Subcutaneous adipose tissue (tissue), 4 donors: ENCODE data around the gene RNASET2. TPM values are rescaled to one million over a fixed set of nuclear protein-coding genes. Genes with fewer than 3 reads are reported as not detected.

ENCODE experiments used
- CTCF ChIP-seq: fragments of 450-650 bp; IDR thresholded peaks from one replicate; pipeline ENCODE4 v1.5.1; 2016; ENCODE audit warnings: low read depth, mild to moderate bottlenecking, control low read depth, antibody characterized with exemption, moderate library complexity
- total RNA-seq, 4 donors: library from RNA; depleted of rRNA; stranded (reverse); fragments of >200 nt; gene quantifications; one replicate each; pipeline ENCODE4 v1.1.0, GENCODE V29; 2016

RNASET2 gene
- total RNA-seq, 4 donors from 2014 or later, result 40.4 to 173 (median 77.0) TPM

GRCh38 chr6:166928644-166929541 is 27.5 kb downstream of the RNASET2 start:
- TF ChIP-seq CTCF, result no peak

GRCh38 chr6:166927935-166928643 is 28.3 kb downstream of the RNASET2 start:
- TF ChIP-seq CTCF, result no peak

GRCh38 chr6:166927240-166927934 is 29.0 kb downstream of the RNASET2 start:
- TF ChIP-seq CTCF, result no peak

GRCh38 chr6:166926748-166927147 is 29.6 kb downstream of the RNASET2 start:
- TF ChIP-seq CTCF, result no peak

- no peak for TF ChIP-seq CTCF
Observed at GRCh38 chr6:166925141-166925996, 31.0 kb downstream of the RNASET2 start.

- TF ChIP-seq CTCF, result no peak
Observed at GRCh38 chr6:166924531-166924930, 31.8 kb downstream of the RNASET2 start.
